Fibroblast of skin of abdomen (primary cell): ENCODE data around the gene MORC1.
"Not testable (repeated sequence)": the region's sequence is repeated elsewhere in the genome, so short reads cannot be mapped to it uniquely, and the experiment has no call there.

ENCODE experiments used
- DNase-seq: peaks from one replicate; pipeline ENCODE4 v3.0.0-alpha.2; 2013

Gene MORC1

GRCh38 chr3:109098079-109098644 is 19.8 kb downstream of the MORC1 start:
- no peak for DNase-seq

GRCh38 chr3:109095166-109095565 is 22.8 kb downstream of the MORC1 start:
- no peak for DNase-seq

- no peak for DNase-seq
These were observed 24.4 kb downstream of the MORC1 start for GRCh38 chr3:109093561-109093960.

GRCh38 chr3:109091846-109092245 is 26.1 kb downstream of the MORC1 start:
- no peak for DNase-seq

GRCh38 chr3:109089265-109089664 is 28.7 kb downstream of the MORC1 start:
- peak; percentile 4 for DNase-seq

- peak; percentile 12 for DNase-seq
These were observed 36.0 kb downstream of the MORC1 start for GRCh38 chr3:109081746-109082510.

GRCh38 chr3:109080090-109080489 is 37.8 kb downstream of the MORC1 start:
- DNase-seq = not testable (repeated sequence)

GRCh38 chr3:109073116-109073515 is 44.8 kb downstream of the MORC1 start:
- no peak for DNase-seq

- no peak for DNase-seq
These were observed 45.7 kb downstream of the MORC1 start for GRCh38 chr3:109072194-109072593.

- no peak for DNase-seq
These were observed 46.4 kb downstream of the MORC1 start for GRCh38 chr3:109071350-109072142.

GRCh38 chr3:109070211-109070610 is 47.7 kb downstream of the MORC1 start:
- no peak for DNase-seq

GRCh38 chr3:109066864-109067263 is 51.1 kb downstream of the MORC1 start:
- DNase-seq = no peak

GRCh38 chr3:109059264-109059663 is 58.7 kb downstream of the MORC1 start:
- DNase-seq = no peak

GRCh38 chr3:109057616-109058015 is 60.3 kb downstream of the MORC1 start:
- no peak for DNase-seq

GRCh38 chr3:109057056-109057455 is 60.9 kb downstream of the MORC1 start:
- DNase-seq = no peak

GRCh38 chr3:109050591-109051167 is 67.3 kb downstream of the MORC1 start:
- DNase-seq = peak; percentile 2

- DNase-seq = no peak
These were observed 70.6 kb downstream of the MORC1 start for GRCh38 chr3:109047366-109047765.

- no peak for DNase-seq
These were observed 72.5 kb downstream of the MORC1 start for GRCh38 chr3:109045271-109046040.

- no peak for DNase-seq
These were observed 82.9 kb downstream of the MORC1 start for GRCh38 chr3:109035082-109035481.

GRCh38 chr3:109033000-109033660 is 84.8 kb downstream of the MORC1 start:
- no peak for DNase-seq

- DNase-seq = no peak
These were observed 89.2 kb downstream of the MORC1 start for GRCh38 chr3:109028753-109029152.

- DNase-seq = no peak
These were observed 91.1 kb downstream of the MORC1 start for GRCh38 chr3:109026821-109027220.
